GM23248 (cell line): ENCODE measurements around the gene SEPTIN6. TPM values are rescaled to one million over a fixed set of nuclear protein-coding genes. Genes with fewer than 3 reads are reported as not detected.

Experiments
- DNase-seq: peaks from one replicate; pipeline ENCODE4 v3.0.0-alpha.2; 2015
- H2AFZ ChIP-seq: fragments of 200-600 bp; sonication (generic); 2 replicates; pipeline ENCODE4 v1.6.1; 2016; ENCODE audit warnings: antibody characterized with exemption
- H3F3A ChIP-seq: fragments of 200-600 bp; sonication (generic); 2 replicates; pipeline ENCODE4 v1.6.1; 2016; ENCODE audit warnings: mild to moderate bottlenecking, antibody characterized with exemption, mixed run types; ENCODE audit not compliant: insufficient read depth
- H3K27ac ChIP-seq: fragments of 200-600 bp; sonication (generic); 2 replicates; pipeline ENCODE4 v1.5.1; 2016; ENCODE audit warnings: mild to moderate bottlenecking
- H3K27me3 ChIP-seq: fragments of 200-600 bp; sonication (generic); replicated peaks from 2 replicates; pipeline ENCODE4 v1.6.1; 2016; ENCODE audit warnings: mild to moderate bottlenecking; ENCODE audit not compliant: insufficient read depth
- H3K36me3 ChIP-seq: fragments of 200-600 bp; sonication (generic); 2 replicates; pipeline ENCODE4 v1.6.1; 2016; ENCODE audit warnings: low read depth, mild to moderate bottlenecking
- H3K4me1 ChIP-seq: fragments of 200-600 bp; sonication (generic); 2 replicates; pipeline ENCODE4 v1.6.1; 2016; ENCODE audit warnings: mild to moderate bottlenecking; ENCODE audit not compliant: insufficient read depth
- H3K4me2 ChIP-seq: fragments of 200-600 bp; sonication (generic); one replicate; pipeline ENCODE4 v1.6.1; 2016; ENCODE audit warnings: mild to moderate bottlenecking; ENCODE audit not compliant: unreplicated experiment
- H3K4me3 ChIP-seq: fragments of 200-600 bp; sonication (generic); 2 replicates; pipeline ENCODE4 v1.5.1; 2016; ENCODE audit warnings: mild to moderate bottlenecking
- H3K79me2 ChIP-seq: fragments of 200-600 bp; sonication (generic); 2 replicates; pipeline ENCODE4 v1.6.1; 2016; ENCODE audit warnings: mild to moderate bottlenecking; ENCODE audit not compliant: insufficient read depth
- H3K9ac ChIP-seq: fragments of 200-600 bp; sonication (generic); 2 replicates; pipeline ENCODE4 v1.6.1; 2016; ENCODE audit warnings: mild to moderate bottlenecking
- H3K9me2 ChIP-seq: fragments of 200-600 bp; sonication (generic); 2 replicates; pipeline ENCODE4 v1.6.1; 2016; ENCODE audit warnings: mixed run types, mild to moderate bottlenecking, moderate library complexity; ENCODE audit not compliant: insufficient read depth
- H3K9me3 ChIP-seq: fragments of 200-600 bp; sonication (generic); one replicate; pipeline ENCODE4 v1.6.1; 2017; ENCODE audit warnings: low read depth
- H4K20me1 ChIP-seq: fragments of 200-600 bp; sonication (generic); 2 replicates; pipeline ENCODE4 v1.6.0; 2016; ENCODE audit not compliant: insufficient read depth
- EZH2 ChIP-seq: fragments of 200-600 bp; sonication (generic); IDR thresholded peaks from 2 replicates; pipeline ENCODE4 v1.6.1; 2018; ENCODE audit warnings: antibody characterized with exemption, mild to moderate bottlenecking; ENCODE audit not compliant: insufficient read depth, poor library complexity, severe bottlenecking
- EZH2phosphoT487 ChIP-seq: fragments of 200-600 bp; sonication (generic); IDR thresholded peaks from 2 replicates; pipeline ENCODE4 v1.6.1; 2018; ENCODE audit warnings: antibody characterized with exemption, moderate library complexity, mild to moderate bottlenecking, low read depth; ENCODE audit not compliant: insufficient read depth
- WGBS, 2 experiments: methylation state at CpG; one replicate each; pipeline ENCODE4 v1.1.6; 2015 to 2017; ENCODE audit warnings: low lambda C conversion rate in 2 of 2, low coverage in 1 of 2; ENCODE audit errors: missing lambda C conversion rate in 2 of 2; 5-methylcytosine and 5-hydroxymethylcytosine counted together
- in situ Hi-C: fragments of 300-500 bp; cut with MboI; formaldehyde crosslinking; loops from 2 replicates; pipeline ENCODE4 v1.15.0; 2020
- polyA plus RNA-seq: library from polyadenylated mRNA; unstranded; fragments of >200 nt; fragmentation: Nextera tagmentation; extraction: Ambion mirVana; gene quantifications from 2 replicates; pipeline ENCODE4 v1.2.1, GENCODE V29; 2016
- total RNA-seq: library from RNA; depleted of rRNA; stranded (reverse); fragments of >200 nt; shearing (Covaris generic); gene quantifications from 2 replicates; pipeline ENCODE4 v1.2.3, GENCODE V29; 2014

Gene SEPTIN6
- total and polyA plus RNA-seq, 2 experiments from 2014 or later, result 22.2 to 23.9 TPM

GRCh38 chrX:119682019-119682989 lies 10.7 kb downstream of the SEPTIN6 start:
- Histone ChIP-seq H3K36me3 (no peaks in the 10 kb centered on the region), H4K20me1 (no peaks in the 10 kb centered on the region), H3K4me2 (no peak overlapping the region), H3K79me2 (peaks cover 13% of the 10 kb centered on the region), H2AFZ (no peak overlapping the region), H3K27me3 (no peaks in the 10 kb centered on the region), H3K9ac (no peak overlapping the region), H3K9me2 (no peaks in the 10 kb centered on the region), H3K4me3 (no peak overlapping the region), H3F3A (no peaks in the 10 kb centered on the region), H3K27ac (no peak overlapping the region), H3K4me1 (peaks cover 24% of the 10 kb centered on the region), H3K9me3 (no peaks in the 10 kb centered on the region)
- DNase-seq, result no peak
- TF ChIP-seq EZH2 (no peak), EZH2phosphoT487 (no peak)
- in situ Hi-C loops, result no loop called here
- WGBS, 2 experiments, result 75 to 80% methylated on average over 15 of the region's 15 CpGs

GRCh38 chrX:119677654-119677981 lies 15.3 kb downstream of the SEPTIN6 start:
- no peak for DNase-seq
- no peak overlapping the region for H3K27ac ChIP-seq
- H3F3A ChIP-seq, result no peaks in the 10 kb centered on the region
- WGBS, 2 experiments, result 68% methylated on average over 6 of the region's 6 CpGs; no CpG with 5 or more reads in 1 of the 2 experiments
- H3K9me3 ChIP-seq, result no peaks in the 10 kb centered on the region
- H2AFZ ChIP-seq, result no peak overlapping the region
- no peaks in the 10 kb centered on the region for H3K9me2 ChIP-seq
- no peaks in the 10 kb centered on the region for H3K4me1 ChIP-seq
- H3K9ac ChIP-seq, result no peak overlapping the region
- in situ Hi-C loops, result no loop called here
- no peaks in the 10 kb centered on the region for H4K20me1 ChIP-seq
- H3K27me3 ChIP-seq, result no peaks in the 10 kb centered on the region
- TF ChIP-seq EZH2phosphoT487 (no peak), EZH2 (no peak)
- H3K4me3 ChIP-seq, result no peak overlapping the region
- H3K79me2 ChIP-seq, result peaks cover 4% of the 10 kb centered on the region; the same call in 1 of the 2 replicates
- H3K4me2 ChIP-seq, result no peak overlapping the region
- H3K36me3 ChIP-seq, result no peaks in the 10 kb centered on the region

GRCh38 chrX:119676949-119677653 lies 15.9 kb downstream of the SEPTIN6 start:
- no peaks in the 10 kb centered on the region for H3K9me3 ChIP-seq
- DNase-seq, result no peak
- no peaks in the 10 kb centered on the region for H3F3A ChIP-seq
- no peaks in the 10 kb centered on the region for H3K9me2 ChIP-seq
- no peak overlapping the region for H3K4me2 ChIP-seq
- TF ChIP-seq EZH2phosphoT487 (no peak), EZH2 (no peak)
- H3K27me3 ChIP-seq, result no peaks in the 10 kb centered on the region
- H3K79me2 ChIP-seq, result peaks cover 4% of the 10 kb centered on the region; the same call in 1 of the 2 replicates
- H3K36me3 ChIP-seq, result no peaks in the 10 kb centered on the region
- no peak overlapping the region for H3K27ac ChIP-seq
- no peak overlapping the region for H3K4me3 ChIP-seq
- in situ Hi-C loops, result no loop called here
- H3K4me1 ChIP-seq, result no peaks in the 10 kb centered on the region
- H3K9ac ChIP-seq, result no peak overlapping the region
- H4K20me1 ChIP-seq, result no peaks in the 10 kb centered on the region
- 63 to 68% methylated on average over 6 to 7 of the region's 8 CpGs for WGBS, 2 experiments
- no peak overlapping the region for H2AFZ ChIP-seq

GRCh38 chrX:119673336-119673735 lies 19.6 kb downstream of the SEPTIN6 start:
- H3K27ac ChIP-seq, result no peak overlapping the region
- no peak overlapping the region for H2AFZ ChIP-seq
- no peaks in the 10 kb centered on the region for H3K36me3 ChIP-seq
- no peaks in the 10 kb centered on the region for H3K9me3 ChIP-seq
- H3K4me1 ChIP-seq, result no peaks in the 10 kb centered on the region
- no peaks in the 10 kb centered on the region for H3F3A ChIP-seq
- no peak overlapping the region for H3K4me2 ChIP-seq
- no peaks in the 10 kb centered on the region for H3K9me2 ChIP-seq
- no peak overlapping the region for H3K4me3 ChIP-seq
- in situ Hi-C loops, result no loop called here
- no peaks in the 10 kb centered on the region for H3K27me3 ChIP-seq
- no peaks in the 10 kb centered on the region for H4K20me1 ChIP-seq
- H3K9ac ChIP-seq, result no peak overlapping the region
- WGBS, 2 experiments, result 95% methylated on average over 7 to 8 of the region's 8 CpGs
- TF ChIP-seq EZH2, result no peak
- TF ChIP-seq EZH2phosphoT487, result no peak
- no peak for DNase-seq
- no peaks in the 10 kb centered on the region for H3K79me2 ChIP-seq
